GM18861 (cell line): ENCODE results near the gene PIEZO2.

Experiments
- ATAC-seq: cut with Tn5 transposase; IDR thresholded peaks from one replicate; pipeline ENCODE4 v1.9.1; 2021; ENCODE audit not compliant: unreplicated experiment

PIEZO2 gene

DNA sequence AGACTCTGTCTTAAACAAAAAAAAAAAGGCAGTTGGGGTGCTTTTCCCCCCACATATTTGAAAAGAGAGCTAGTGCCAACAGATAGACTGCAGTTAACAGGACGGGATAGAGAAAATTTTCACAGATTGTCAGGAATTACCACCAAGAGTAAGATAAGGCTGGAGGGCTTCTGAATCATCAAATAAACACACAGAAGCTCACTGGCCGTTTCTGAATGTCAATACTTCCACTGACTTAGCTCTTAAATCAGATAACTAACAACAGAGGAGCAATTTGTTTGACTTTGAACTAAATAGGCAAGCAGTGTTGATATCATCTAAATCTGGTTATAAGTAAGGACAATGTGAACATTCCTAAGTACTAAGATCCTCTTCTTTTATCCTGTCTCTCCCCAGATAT is 34.7 kb downstream of the PIEZO2 start:
- no peak for ATAC-seq

DNA sequence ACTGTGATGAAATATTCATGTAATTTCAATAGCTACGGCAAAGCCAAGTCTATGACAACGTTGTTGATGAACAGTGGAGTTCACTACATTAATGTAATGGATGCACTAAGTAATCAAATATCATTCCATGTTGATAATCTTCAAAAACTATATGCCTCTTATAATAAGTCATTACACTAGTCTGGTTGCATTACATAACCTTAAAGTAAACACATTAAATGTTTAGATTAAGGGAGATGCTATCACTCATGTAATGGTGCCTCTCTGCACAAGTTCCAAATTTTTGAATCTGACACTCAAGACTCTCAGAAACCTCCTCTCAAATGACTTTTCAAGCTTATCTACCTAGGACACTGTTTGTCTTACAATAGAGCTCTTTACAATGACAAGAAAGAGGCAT is 35.4 kb downstream of the PIEZO2 start:
- no peak for ATAC-seq

DNA sequence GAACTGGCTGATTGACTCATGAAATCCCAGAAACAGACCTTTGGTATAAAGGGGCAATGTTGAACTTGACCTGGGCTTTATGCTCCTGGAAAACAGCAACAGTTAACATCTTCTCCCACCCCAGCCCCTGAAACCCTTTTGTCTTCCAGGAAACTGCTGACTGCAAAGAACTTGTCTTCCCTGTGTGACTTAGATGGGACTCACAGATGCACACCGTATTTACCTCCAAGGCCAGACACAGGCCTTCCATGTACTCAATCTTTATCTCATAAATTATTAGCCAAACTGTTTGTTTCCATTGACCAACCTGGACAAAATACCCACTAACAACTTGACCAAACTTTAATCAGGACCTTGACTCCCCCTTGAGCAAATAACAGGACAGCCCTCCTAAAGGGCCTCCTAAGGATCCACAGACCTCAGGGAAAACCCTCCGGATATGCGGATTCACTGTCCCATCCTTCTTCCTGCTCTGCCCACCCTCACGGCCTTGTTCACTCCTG is 36.3 kb downstream of the PIEZO2 start:
- ATAC-seq: no peak

DNA sequence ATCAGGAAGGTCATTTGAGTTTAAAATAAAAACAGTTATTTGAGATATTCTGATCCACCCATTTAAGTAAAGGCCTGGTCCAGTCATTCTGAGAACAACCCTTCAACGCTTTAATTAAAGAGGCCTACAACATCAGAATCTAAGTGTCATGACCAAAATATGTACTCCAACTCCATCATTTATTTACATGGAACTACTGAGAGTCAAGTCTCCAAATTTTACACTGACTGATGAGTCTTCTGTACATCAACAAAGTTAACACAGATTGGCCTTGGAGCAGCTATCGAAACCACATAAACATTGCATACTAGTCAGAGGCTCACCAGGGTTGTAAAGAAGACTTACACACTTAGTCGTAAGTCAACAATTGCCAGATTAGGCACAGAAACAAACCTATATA is 37.1 kb downstream of the PIEZO2 start:
- no peak for ATAC-seq

DNA sequence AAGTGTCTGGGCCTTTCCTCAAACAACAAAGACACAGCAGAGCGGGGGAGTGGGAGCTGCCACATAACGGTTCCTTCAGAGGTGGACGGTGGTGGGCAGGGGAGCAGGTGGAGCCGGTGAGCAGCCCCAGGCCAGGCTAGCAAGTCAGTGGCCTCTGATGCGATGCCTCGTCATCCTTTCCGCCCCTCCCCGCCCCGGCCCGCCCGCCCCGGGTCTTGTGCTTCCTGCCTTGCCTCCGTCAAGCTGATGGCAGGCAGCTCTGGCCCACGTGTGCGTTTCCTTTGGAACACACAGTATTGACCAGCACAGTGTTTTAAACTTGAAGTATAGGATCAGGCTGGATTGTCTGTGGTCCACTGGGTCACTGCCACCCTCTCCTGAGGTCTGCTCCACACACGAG is 38.9 kb downstream of the PIEZO2 start:
- ATAC-seq: no peak

DNA sequence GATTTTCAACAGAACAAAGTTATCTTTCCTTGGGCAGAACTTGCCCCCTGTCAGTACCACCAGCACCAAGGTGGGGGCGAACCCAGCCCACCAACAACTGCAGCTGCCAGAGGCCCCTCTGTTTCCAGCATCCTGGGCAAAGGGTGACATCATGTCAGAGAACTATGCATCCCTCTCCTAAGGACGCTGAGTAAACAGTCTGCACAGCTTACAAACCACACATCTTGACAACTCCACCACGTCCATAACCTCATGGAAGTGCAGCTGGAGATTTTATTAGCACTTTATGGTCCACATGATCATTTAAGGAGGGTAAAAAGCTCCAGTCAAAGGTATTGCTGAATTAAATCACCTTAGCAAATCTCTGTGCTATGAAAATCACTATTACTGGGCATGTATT is 40.4 kb downstream of the PIEZO2 start:
- no peak for ATAC-seq

DNA sequence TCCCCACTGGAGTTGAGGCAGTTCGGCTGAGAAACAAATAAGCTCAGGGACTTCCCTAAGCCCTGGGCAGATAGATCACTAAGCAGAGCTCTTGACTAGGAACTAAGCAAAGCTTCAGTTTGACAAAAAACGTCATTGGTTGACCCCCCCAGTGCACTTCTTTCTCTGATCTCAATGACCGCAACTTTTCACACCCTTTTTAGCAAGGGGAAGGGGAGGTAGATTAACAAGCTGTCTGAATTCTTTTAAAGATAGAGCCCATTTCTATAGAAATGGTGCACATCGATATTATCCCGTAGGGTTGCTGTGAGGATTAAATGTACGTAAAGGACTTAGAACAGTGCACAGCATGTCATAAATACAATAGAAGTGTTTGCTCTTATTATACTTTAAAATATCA is 42.5 kb downstream of the PIEZO2 start:
- no peak for ATAC-seq

DNA sequence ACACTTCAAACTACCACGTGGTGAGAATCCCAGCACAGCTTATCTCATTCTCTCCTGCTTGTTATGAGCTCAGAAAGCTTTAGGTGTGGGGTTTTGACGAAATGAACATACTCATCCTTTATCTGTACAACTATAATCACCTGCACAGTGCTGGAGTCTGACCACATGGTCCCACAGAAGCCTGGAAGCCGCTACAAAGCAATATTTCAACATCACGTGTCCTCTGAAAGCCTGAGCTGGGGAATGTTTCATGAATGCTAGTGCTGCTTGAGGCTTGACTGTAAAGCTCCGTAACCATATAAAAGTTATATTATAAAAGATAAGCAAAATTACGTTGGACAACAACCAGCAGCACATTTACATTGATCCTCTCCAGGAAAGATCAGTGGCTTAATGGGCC is 43.9 kb downstream of the PIEZO2 start:
- ATAC-seq: no peak

DNA sequence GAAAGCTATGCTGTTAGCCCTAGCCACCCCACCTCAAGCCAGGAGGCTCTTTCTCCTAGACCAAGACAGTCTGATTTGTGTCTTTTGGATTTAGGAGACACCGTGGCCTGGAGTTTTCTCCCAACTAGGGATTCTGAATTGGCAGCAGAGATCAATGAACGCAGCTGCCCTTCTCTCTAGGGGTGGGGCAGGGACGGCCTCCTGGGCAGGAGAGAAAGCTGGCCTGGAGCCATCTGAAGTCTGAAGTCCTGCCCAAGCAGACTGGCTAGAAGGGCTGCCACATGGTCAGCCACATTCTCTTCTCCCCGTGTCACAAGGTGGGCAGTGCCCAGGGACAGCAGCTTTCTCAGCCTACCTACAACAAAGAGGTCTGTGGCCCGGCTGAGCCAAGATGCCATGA is 45.1 kb downstream of the PIEZO2 start:
- ATAC-seq: no peak

DNA sequence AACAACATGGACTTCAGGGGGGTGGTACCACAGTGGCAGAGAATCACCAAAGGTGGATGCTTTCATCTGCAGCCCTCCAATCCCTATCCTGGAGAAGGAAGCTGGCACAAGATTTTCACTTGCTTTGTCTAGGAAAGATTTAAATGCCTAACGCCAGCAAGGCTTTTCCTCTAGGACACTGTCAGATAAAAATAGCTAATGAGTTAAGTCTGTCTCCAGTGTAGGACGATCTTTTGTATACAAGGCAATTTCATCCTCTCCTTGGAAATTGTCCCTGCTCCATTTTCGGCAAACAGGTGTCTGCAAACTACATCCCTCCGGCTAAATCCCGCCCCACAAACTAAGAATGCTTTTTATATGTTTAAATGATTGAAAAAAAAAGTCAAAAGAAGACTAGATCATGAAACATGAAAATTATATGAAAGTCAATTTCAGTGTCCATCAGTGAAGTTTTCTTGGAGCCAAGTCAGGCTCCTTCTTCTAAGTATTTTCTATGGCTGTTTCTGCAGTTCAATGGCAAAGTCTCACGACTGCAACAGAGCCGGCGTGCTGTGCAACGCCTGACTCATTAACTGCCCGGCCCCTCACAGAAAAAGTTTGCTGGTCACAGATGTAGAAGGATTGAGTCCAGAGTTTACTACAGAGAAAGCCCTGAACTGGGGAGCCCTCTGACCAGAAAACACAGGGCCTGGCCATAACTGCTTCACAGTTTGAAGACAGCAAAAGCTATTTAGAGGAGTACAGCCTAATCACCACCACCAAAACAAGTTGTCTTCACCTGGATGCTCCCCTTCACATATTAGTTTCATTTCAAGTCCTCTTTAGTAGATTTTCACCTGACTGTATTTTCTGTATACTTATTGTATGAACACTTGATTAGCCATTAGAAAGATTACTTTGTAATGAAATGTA is 52.3 kb downstream of the PIEZO2 start:
- ATAC-seq: no peak

DNA sequence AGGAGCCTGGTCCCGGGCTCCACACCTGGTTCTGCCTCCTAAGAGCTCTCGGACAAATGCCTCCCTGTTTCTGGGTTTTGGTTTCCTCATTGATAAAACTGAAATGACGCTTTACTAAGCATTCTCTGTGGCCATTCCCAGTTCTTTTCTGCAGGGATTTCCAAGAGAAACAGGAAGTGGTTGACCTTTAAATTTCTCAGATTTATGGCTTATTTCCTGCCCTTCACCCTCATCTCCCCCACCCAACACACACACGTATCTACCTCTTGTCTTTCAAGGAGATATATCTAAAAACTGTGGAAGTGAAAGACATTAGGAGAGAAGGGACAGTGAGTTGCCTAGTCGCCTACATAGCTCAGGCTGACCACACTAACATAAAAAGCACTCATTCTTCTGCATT is 53.0 kb downstream of the PIEZO2 start:
- ATAC-seq: no peak

DNA sequence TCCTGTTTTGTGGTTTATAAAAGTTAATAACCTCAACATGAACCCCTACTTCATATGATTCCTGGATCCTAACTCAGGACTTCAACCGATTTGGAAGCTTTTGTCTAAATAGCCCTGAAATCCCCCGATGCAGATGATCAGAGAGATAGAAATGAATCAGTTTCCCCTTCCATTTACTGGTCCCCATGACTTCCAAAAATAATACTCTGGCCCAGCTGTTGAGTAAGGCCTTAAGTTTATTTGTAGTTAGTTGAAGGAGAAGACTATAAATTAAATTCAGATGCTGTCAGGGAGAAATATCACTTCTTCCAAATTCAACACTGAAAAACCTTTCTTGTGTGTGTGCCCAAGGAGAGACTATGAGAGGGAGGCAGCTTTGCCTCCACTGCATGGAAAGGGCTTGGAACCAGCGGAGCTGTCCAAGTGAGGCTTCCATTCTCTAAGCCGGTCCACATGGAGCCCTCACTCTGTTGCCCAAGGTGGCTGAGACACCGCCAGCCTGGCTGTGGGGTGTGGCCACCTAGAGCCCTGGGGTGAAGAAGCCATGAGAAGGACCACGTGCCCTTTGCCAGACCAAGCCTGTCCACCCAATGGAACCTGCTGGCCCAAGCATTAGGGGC is 53.6 kb downstream of the PIEZO2 start:
- no peak for ATAC-seq

DNA sequence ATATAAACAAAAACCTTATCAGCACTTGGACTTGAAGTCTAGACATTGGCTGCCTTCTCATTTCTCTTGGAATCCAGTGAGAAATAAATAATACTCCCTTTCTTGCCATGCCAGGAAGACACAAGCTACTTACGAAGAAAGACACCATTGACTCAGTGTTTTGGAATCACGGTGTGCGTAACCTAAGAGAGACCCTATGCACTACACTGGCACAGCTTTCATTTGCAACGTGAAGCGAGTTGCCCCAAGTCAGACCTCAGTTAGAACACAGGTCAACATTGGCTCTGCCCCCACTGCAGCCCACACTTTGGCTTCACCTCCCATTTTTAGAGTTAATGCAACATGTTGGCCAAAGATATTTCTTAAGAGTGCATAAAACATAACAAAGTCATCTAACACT is 54.2 kb downstream of the PIEZO2 start:
- no peak for ATAC-seq

DNA sequence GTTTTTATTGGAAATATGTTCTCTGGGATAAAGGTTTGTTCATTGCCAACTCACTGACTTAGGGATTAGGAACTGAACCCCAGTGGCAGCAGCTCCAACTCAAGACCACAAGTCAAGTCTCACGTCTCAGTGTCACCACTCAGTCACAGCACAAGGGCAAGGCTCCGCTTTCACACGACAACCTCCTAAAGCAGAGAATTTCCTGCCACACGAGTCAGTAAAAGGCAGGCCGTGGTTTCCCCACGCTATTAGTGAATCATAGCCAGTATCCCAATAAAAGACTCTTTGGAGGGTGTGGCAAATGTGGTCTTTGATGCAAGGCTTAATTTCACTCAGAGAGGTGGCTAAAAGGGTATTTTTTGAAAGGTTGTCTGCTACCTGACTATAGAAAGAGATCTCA is 57.6 kb downstream of the PIEZO2 start:
- ATAC-seq: no peak

DNA sequence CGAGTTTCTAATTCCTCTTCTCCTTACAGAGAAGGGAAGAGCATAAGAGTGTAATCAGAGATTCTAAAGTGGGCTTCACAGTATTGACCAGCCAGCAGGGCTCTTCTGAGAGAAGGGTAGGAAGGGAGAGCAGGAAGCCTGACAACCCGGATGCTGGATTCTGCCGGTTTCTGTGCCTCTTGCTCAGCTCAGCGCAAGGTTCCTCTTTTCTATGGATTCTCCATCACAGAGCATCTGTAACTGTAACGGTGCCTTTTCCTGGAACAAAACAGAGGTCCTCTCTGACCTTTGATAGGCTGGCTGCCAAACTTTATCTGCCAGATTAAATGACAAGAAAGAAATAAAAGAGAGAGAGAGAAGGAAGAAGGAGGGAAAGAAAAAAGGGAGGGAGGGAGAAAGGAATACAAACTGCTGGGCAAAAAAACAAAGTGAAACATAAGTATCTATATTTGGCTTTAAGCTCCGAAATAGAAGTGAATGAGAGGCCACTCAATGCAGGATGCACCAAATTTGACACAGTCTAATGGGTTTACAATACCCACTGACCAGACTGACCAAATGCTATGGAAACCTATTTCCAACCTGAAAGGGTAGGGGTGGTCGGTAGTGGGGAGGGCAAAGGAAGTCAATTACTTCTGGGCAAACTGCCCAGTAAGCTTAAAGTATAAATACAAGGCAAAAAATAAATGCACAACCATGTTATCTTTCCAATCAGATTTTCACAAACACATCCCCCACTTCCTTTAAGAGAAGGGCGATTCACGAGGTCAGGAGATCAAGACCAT is 59.2 kb downstream of the PIEZO2 start:
- no peak for ATAC-seq

DNA sequence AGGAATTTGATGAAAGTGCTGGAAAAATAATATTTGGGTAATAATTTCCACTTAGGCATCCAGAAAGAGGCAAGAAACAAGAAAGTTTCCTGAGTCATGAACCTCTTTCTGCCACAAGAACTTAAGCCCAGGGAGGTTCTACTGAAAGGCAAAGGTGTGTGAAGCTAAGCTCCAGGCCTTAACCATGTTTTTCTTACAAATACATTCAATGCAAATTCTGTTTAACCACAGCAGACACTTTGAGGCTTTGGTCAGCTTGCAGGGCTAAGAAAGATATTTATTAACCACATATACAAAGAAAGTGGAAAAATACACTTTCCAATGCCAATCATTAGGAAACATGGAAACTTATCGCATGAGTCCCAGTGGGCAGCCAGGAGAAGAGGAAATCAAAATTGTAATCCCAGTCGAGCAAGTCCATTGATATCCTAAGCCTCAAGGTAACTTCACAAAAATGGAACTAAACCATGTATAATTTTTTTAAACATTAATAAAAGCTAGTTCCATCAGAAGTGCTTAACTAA is 68.3 kb downstream of the PIEZO2 start:
- ATAC-seq: no peak

DNA sequence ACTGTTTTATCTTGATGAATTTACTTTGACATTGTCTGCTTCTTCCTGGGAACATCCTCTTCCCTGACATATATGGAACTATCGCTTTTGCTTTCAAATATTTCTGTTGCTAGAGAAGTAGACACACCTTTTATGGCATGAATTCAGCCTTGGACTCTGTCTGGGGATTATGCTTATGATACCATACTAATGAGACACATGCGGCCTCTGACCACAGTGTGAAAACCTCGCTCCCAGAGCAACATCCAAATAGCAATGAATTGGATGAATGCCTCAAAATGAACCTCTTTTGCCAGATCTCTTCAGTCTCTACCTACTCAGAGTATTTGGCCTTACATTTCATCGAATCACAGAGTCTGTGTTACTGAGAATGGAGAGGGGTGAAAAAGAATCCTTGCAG is 70.9 kb downstream of the PIEZO2 start:
- no peak for ATAC-seq

DNA sequence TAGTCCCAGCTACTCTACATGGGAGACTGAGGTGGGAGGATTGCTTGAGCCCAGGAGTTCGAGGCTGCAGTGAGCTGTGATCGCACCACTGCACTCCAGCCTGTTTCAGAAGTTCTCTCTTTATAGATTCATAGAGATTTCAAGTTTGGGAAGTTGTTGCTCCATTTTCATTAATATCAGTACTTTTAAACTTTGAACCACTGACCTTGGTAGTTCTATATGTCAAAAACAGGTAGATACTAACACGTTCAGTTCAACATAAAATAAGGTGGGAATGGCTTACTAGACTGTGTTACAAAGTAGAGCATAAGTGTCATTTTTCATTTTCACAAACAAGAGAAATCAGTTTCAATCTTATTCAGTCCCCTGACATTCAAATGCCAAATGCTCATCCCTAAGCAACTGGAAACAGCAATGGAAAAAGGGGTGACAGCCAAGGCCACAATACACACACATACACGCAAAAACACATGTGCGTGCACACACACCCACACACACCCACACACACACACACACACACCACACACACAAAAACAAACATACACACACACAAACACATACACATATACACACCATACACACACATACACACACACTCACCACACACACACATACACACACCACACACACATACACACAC is 71.7 kb downstream of the PIEZO2 start:
- ATAC-seq: no peak

DNA sequence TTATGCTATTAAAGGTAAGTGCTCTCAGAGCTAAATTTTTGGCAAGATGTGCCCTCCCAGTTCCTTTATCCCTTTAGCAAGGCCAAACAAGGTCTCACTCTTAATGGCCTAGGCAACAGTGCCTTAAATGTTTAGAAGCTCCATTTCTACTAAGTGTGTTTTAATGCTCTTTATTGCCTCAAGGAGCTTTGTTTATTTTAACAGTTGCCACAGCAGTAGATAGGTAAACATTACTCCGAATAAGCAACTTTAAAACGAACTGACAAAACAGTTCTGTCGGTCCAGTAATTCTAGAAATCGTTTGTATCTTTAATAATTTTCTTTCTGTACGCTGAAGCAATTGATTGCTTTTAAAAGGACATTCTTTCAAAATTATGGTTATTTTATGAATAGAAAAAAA is 74.5 kb downstream of the PIEZO2 start:
- no peak for ATAC-seq

DNA sequence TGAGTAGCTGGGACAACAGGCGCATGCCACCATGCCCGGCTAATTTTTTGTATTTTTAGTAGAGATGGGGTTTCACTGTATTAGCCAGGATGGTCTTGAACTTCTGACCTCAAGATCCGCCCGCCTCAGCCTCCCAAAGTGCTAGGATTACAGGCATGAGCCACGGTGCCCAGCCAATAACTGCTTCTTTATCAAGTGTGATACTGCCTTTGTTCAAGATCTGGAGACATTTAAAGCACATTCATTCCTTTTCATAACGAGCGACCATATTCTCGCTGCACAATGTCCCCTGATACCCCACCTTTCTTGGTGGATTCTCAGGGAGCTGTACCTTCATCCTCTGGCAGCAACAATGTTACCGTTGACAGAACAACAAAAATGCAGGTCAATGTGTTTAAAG is 75.4 kb downstream of the PIEZO2 start:
- ATAC-seq: no peak

DNA sequence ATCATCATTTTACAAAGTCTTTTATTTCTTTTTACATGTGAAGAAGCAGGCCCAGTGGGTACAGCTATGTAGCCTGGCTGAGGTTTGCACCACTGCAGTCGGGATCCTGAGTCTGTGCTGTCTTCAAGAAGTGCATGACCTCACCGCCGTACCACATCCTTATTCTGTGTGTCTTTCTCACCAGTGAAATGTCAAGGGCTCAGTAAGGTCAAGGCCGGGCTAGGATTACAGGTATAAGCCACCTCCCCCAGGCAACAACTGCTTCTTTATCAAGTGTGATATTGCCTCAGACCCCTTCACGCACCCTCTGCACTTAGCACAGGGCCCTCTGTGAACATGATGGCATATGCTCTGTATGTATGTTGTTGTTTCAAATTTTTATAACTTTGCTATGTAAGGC is 76.7 kb downstream of the PIEZO2 start:
- ATAC-seq: no peak
